ENCODE data around the gene TXNRD1. TPM values are rescaled to one million over a fixed set of nuclear protein-coding genes. Genes with fewer than 3 reads are reported as not detected.

TXNRD1 gene
- polyA plus RNA-seq, 1 experiment: 673 TPM

- Histone ChIP-seq H3K27me3 (ENCODE audit: control insufficient read depth, insufficient read depth, low read length) (no peaks in the 10 kb centered on the region), H3K27ac (ENCODE audit: low read depth, low read length) (no peak overlapping the region), H3K4me3 (ENCODE audit: low read depth, low read length) (no peak overlapping the region; the same call in 1 of the 2 replicates), H3K9me3 (ENCODE audit: control insufficient read depth, insufficient read depth, low read length) (no peaks in the 10 kb centered on the region)
- no peak for DNase-seq (ENCODE audit: low read depth, low spot score)
- TF ChIP-seq, protein P1, sequence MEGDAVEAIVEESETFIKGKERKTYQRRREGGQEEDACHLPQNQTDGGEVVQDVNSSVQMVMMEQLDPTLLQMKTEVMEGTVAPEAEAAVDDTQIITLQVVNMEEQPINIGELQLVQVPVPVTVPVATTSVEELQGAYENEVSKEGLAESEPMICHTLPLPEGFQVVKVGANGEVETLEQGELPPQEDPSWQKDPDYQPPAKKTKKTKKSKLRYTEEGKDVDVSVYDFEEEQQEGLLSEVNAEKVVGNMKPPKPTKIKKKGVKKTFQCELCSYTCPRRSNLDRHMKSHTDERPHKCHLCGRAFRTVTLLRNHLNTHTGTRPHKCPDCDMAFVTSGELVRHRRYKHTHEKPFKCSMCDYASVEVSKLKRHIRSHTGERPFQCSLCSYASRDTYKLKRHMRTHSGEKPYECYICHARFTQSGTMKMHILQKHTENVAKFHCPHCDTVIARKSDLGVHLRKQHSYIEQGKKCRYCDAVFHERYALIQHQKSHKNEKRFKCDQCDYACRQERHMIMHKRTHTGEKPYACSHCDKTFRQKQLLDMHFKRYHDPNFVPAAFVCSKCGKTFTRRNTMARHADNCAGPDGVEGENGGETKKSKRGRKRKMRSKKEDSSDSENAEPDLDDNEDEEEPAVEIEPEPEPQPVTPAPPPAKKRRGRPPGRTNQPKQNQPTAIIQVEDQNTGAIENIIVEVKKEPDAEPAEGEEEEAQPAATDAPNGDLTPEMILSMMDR (IDR thresholded peaks at IDR 0.05; ENCODE audit: low read depth, low read length): no peak
- ChIA-PET CTCF (interaction anchor here (1.2 to 1.4 kb wide), 2 partner anchors 76 to 79 kb away, joined by 3 to 4 read pairs; no protein-coding TSS in a partner anchor), POLR2A (interaction anchor here (1.2 to 2.9 kb wide), 3 partner anchors 9 to 82 kb away, joined by 3 to 18 read pairs (median 5); no protein-coding TSS in a partner anchor)
Observed at GRCh38 chr12:104295954-104296353, 80.4 kb downstream of the TXNRD1 start.

DNA sequence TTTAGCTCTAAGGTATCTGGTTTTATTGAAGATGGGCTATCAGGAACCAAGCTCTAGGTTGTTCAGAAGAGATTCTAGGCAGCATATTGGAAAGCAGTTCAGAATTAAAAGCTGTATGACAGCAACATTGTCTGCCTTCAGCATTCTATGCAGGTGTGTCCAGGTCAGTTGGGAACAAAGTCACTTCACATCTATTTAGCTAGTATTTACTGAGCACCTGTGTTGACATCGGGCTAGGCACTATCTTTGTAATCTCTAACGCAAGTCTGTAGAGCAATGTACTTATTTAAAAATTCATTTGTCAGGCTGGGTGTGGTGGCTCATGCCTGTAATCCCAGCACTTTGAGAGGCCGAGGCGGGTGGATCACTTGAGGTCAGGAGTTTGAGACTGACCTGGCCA lies 81.1 kb downstream of the TXNRD1 start:
- no peak for DNase-seq (ENCODE audit: low read depth, low spot score)
- CTCF ChIA-PET: interaction anchor here (1.4 kb wide), 1 partner anchor 80 kb away, joined by 4 read pairs; no protein-coding TSS in a partner anchor
- H3K4me3 ChIP-seq (ENCODE audit: low read depth, low read length): no peak overlapping the region
- H3K27me3 ChIP-seq (ENCODE audit: control insufficient read depth, insufficient read depth, low read length): no peaks in the 10 kb centered on the region
- POLR2A ChIA-PET: interaction anchor here (1.3 to 2.9 kb wide), 3 partner anchors 9 to 82 kb away, joined by 3 to 18 read pairs (median 10); no protein-coding TSS in a partner anchor
- no peaks in the 10 kb centered on the region for H3K9me3 ChIP-seq (ENCODE audit: control insufficient read depth, insufficient read depth, low read length)
- no peak overlapping the region for H3K27ac ChIP-seq (ENCODE audit: low read depth, low read length)
- TF ChIP-seq, protein P1 (IDR thresholded peaks at IDR 0.05; ENCODE audit: low read depth, low read length): no peak

DNA sequence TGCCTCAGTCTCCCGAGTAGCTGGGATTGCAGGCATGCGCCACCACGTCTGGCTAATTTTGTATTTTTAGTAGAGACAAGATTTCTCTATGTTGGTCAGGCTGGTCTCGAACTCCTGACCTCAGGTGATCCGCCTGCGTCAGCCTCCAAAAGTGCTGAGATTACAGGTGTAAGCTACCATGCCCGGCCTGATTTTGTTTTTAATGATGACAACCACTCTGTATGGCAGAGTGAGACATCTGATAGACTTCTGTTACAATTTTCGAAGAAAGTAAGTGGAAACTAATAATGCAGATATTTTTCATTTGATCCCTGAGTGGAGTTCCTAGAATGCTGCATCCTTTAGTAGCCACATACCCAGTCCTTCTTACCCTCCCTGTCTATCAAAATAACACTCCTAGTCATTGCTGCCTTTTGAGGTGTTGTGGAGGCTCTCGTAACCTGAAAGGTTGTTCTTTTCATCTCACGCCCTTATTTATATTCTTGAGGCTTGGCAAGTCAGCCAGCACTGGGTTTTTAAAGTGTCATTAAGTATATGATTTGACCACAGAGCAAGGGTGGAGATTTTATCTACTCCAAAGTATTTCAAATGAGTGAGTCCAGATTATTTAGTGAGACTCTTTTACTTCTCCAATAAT lies 82.0 kb downstream of the TXNRD1 start:
- no peak overlapping the region for H3K27ac ChIP-seq (ENCODE audit: low read depth, low read length)
- DNase-seq (ENCODE audit: low read depth, low spot score): no peak
- no peak overlapping the region for H3K4me3 ChIP-seq (ENCODE audit: low read depth, low read length)
- POLR2A ChIA-PET: interaction anchor here (0.6 to 2.3 kb wide), 2 partner anchors 10 to 79 kb away, joined by 3 to 10 read pairs; no protein-coding TSS in a partner anchor
- H3K27me3 ChIP-seq (ENCODE audit: control insufficient read depth, insufficient read depth, low read length): no peaks in the 10 kb centered on the region
- CTCF ChIA-PET: no interaction called here
- TF ChIP-seq, protein P1 (IDR thresholded peaks at IDR 0.05; ENCODE audit: low read depth, low read length): no peak
- no peaks in the 10 kb centered on the region for H3K9me3 ChIP-seq (ENCODE audit: control insufficient read depth, insufficient read depth, low read length)

DNA sequence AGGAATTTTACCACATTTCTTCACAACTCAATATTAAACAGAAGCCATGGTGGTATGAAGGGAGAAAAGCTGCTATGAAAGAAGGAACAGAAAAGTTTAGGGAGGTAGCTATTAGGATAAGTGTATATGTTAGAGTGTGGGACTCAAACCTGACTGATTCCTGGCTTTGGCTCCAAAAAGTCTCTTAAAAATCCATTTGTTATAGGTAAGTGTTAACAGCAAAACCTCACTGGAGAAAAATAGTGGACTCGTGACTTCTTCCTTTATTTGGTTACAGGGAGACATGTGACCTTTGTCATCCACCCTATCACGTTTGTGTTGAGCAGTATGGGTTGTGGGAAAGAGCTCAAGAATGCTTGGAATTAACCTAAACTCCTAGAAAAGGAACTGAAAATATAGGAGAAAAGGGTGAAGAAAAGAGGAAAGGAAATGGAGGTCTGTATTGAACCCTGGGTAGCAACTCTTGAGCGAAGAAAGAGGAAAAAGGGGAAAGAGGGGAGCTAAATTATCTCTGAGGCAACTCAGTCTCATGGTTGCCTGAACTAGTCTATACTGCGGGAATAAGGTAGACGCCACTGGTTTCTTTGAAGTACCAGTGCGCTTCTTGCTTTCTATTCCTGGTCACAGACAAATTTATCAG lies 84.4 kb downstream of the TXNRD1 start:
- TF ChIP-seq, protein P1 (IDR thresholded peaks at IDR 0.05; ENCODE audit: low read depth, low read length): no peak
- no peak for DNase-seq (ENCODE audit: low read depth, low spot score)
- no peaks in the 10 kb centered on the region for H3K27me3 ChIP-seq (ENCODE audit: control insufficient read depth, insufficient read depth, low read length)
- H3K27ac ChIP-seq (ENCODE audit: low read depth, low read length): no peak overlapping the region
- POLR2A ChIA-PET: interaction anchor here (0.7 to 1.2 kb wide), 7 partner anchors 9 to 236 kb away, joined by 3 to 4 read pairs (median 3); no protein-coding TSS in a partner anchor
- no peak overlapping the region for H3K4me3 ChIP-seq (ENCODE audit: low read depth, low read length)
- H3K9me3 ChIP-seq (ENCODE audit: control insufficient read depth, insufficient read depth, low read length): no peaks in the 10 kb centered on the region; the same call in 1 of the 2 replicates
- CTCF ChIA-PET: interaction anchor here (0.7 to 1.0 kb wide), 2 partner anchors 82 to 577 kb away, joined by 3 read pairs; no protein-coding TSS in a partner anchor
